HepG2 (cell line): ENCODE results near the gene SULT1C4. TPM values are rescaled to one million over a fixed set of nuclear protein-coding genes. Genes with fewer than 3 reads are reported as not detected.

Experiments
- CEBPG ChIP-seq: IDR thresholded peaks from 2 replicates; pipeline ENCODE4 v1.6.1; 2016
- EEA1 ChIP-seq: sonication (generic); formaldehyde crosslinking; IDR thresholded peaks from 2 replicates; pipeline ENCODE4 v1.5.1; 2020; ENCODE audit warnings: mild to moderate bottlenecking, missing genetic modification reagents, borderline replicate concordance
- ELF3 ChIP-seq: IDR thresholded peaks from 2 replicates; pipeline ENCODE4 v1.6.1; 2016; ENCODE audit warnings: missing genetic modification reagents, missing compliant biosample characterization
- MAF1 ChIP-seq: sonication (generic); formaldehyde crosslinking; IDR thresholded peaks from 2 replicates; pipeline ENCODE4 v1.5.0; 2020; ENCODE audit warnings: missing genetic modification reagents, borderline replicate concordance
- PREB ChIP-seq: sonication (generic); formaldehyde crosslinking; IDR thresholded peaks from 2 replicates; pipeline ENCODE4 v1.4.0; 2020; ENCODE audit warnings: missing genetic modification reagents
- RXRB ChIP-seq: IDR thresholded peaks from 2 replicates; pipeline ENCODE4 v1.6.1; 2016; ENCODE audit warnings: borderline replicate concordance, missing genetic modification reagents, missing compliant biosample characterization
- ZBTB3 ChIP-seq: sonication (generic); formaldehyde crosslinking; IDR thresholded peaks from 2 replicates; pipeline ENCODE4 v1.4.0; 2020; ENCODE audit warnings: low read depth, mild to moderate bottlenecking, moderate library complexity, missing genetic modification reagents, borderline replicate concordance
- ZC3H13 ChIP-seq: sonication (generic); formaldehyde crosslinking; IDR thresholded peaks from 2 replicates; pipeline ENCODE4 v1.8.1; 2023; ENCODE audit warnings: mild to moderate bottlenecking, missing genetic modification reagents, moderate library complexity
- ZNF331 ChIP-seq: sonication (generic); formaldehyde crosslinking; IDR thresholded peaks from 2 replicates; pipeline ENCODE4 v1.4.0; 2020; ENCODE audit warnings: missing genetic modification reagents
- ZNF484 ChIP-seq: sonication (generic); formaldehyde crosslinking; IDR thresholded peaks from 2 replicates; pipeline ENCODE4 v1.5.1; 2020; ENCODE audit warnings: mild to moderate bottlenecking, low read depth, missing genetic modification reagents, borderline replicate concordance
- ZNF496 ChIP-seq: sonication (generic); formaldehyde crosslinking; IDR thresholded peaks from 2 replicates; pipeline ENCODE4 v1.8.1; 2023; ENCODE audit warnings: mild to moderate bottlenecking, moderate library complexity, missing genetic modification reagents; ENCODE audit not compliant: insufficient replicate concordance
- ZNF619 ChIP-seq: sonication (generic); formaldehyde crosslinking; IDR thresholded peaks from 2 replicates; pipeline ENCODE4 v1.4.0; 2020; ENCODE audit warnings: mild to moderate bottlenecking, missing genetic modification reagents
- ZNF737 ChIP-seq: sonication (generic); formaldehyde crosslinking; IDR thresholded peaks from 2 replicates; pipeline ENCODE4 v1.5.0; 2020; ENCODE audit warnings: missing genetic modification reagents, mild to moderate bottlenecking, borderline replicate concordance
- ZNF782 ChIP-seq: sonication (generic); formaldehyde crosslinking; IDR thresholded peaks from 2 replicates; pipeline ENCODE4 v1.4.0; 2020; ENCODE audit warnings: missing genetic modification reagents, mild to moderate bottlenecking, borderline replicate concordance
- polyA plus RNA-seq, 8 experiments: library from polyadenylated mRNA; depleted of rRNA in 3 of 8; stranded (reverse) in 7 of 8; unstranded in 1 of 8; fragments of >200 nt; fragmentation: Illumina TruSeq in 4 of 8; extraction: Trizol in 4 of 8; gene quantifications; 2 replicates each; pipeline versions ENCODE4 v1.2.1 to v1.2.3, GENCODE V29; 2011 to 2016; ENCODE audit warnings: low read depth in 4 of 8, missing spikeins in 1 of 8, mixed read lengths in 1 of 8; ENCODE audit not compliant: insufficient read depth in 1 of 8
- total RNA-seq, 5 experiments: library from RNA; depleted of rRNA; stranded (reverse); fragments of >200 nt; fragmentation: Illumina TruSeq; extraction: Trizol; gene quantifications; 2 replicates each; pipeline ENCODE4 v1.2.3, GENCODE V29; 2016; ENCODE audit warnings: low read depth in 1 of 5
- TF ChIP-seq, protein P1 (sequence below): sonication (generic); formaldehyde crosslinking; IDR thresholded peaks from 2 replicates; pipeline ENCODE4 v1.8.0; 2022; ENCODE audit warnings: mild to moderate bottlenecking, missing genetic modification reagents
- TF ChIP-seq, protein P2 (sequence below): sonication (generic); formaldehyde crosslinking; IDR thresholded peaks from 2 replicates; pipeline ENCODE4 v1.4.0; 2020; ENCODE audit warnings: mild to moderate bottlenecking, missing genetic modification reagents, borderline replicate concordance

SULT1C4 gene
- total and polyA plus RNA-seq, 2 of the 13 experiments (the other 11 are each of a cell fraction or from before 2014, with no cell fraction given), result 1.3 to 8.6 TPM

GRCh38 chr2:108385411-108386071, 7.8 kb downstream of the SULT1C4 start (continued):
- TF ChIP-seq, protein P1, sequence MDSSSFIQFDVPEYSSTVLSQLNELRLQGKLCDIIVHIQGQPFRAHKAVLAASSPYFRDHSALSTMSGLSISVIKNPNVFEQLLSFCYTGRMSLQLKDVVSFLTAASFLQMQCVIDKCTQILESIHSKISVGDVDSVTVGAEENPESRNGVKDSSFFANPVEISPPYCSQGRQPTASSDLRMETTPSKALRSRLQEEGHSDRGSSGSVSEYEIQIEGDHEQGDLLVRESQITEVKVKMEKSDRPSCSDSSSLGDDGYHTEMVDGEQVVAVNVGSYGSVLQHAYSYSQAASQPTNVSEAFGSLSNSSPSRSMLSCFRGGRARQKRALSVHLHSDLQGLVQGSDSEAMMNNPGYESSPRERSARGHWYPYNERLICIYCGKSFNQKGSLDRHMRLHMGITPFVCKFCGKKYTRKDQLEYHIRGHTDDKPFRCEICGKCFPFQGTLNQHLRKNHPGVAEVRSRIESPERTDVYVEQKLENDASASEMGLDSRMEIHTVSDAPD, result no peak
- TF ChIP-seq ZNF331 (CRISPR knock-in tag) (peak; percentile 55; the same call in 1 of the 2 replicates), ZC3H13 (CRISPR knock-in tag) (no peak), ZNF619 (no peak), CEBPG (CRISPR knock-in tag) (peak; percentile 29), ELF3 (peak; percentile 80; the same call in 1 of the 2 replicates), ZNF737 (CRISPR knock-in tag) (no peak), EEA1 (CRISPR knock-in tag) (no peak), ZNF496 (CRISPR knock-in tag) (no peak), RXRB (CRISPR knock-in tag) (peak; percentile 81), ZNF782 (no peak), ZBTB3 (CRISPR knock-in tag) (no peak), PREB (no peak), MAF1 (no peak), ZNF484 (CRISPR knock-in tag) (no peak)
- TF ChIP-seq, protein P2, sequence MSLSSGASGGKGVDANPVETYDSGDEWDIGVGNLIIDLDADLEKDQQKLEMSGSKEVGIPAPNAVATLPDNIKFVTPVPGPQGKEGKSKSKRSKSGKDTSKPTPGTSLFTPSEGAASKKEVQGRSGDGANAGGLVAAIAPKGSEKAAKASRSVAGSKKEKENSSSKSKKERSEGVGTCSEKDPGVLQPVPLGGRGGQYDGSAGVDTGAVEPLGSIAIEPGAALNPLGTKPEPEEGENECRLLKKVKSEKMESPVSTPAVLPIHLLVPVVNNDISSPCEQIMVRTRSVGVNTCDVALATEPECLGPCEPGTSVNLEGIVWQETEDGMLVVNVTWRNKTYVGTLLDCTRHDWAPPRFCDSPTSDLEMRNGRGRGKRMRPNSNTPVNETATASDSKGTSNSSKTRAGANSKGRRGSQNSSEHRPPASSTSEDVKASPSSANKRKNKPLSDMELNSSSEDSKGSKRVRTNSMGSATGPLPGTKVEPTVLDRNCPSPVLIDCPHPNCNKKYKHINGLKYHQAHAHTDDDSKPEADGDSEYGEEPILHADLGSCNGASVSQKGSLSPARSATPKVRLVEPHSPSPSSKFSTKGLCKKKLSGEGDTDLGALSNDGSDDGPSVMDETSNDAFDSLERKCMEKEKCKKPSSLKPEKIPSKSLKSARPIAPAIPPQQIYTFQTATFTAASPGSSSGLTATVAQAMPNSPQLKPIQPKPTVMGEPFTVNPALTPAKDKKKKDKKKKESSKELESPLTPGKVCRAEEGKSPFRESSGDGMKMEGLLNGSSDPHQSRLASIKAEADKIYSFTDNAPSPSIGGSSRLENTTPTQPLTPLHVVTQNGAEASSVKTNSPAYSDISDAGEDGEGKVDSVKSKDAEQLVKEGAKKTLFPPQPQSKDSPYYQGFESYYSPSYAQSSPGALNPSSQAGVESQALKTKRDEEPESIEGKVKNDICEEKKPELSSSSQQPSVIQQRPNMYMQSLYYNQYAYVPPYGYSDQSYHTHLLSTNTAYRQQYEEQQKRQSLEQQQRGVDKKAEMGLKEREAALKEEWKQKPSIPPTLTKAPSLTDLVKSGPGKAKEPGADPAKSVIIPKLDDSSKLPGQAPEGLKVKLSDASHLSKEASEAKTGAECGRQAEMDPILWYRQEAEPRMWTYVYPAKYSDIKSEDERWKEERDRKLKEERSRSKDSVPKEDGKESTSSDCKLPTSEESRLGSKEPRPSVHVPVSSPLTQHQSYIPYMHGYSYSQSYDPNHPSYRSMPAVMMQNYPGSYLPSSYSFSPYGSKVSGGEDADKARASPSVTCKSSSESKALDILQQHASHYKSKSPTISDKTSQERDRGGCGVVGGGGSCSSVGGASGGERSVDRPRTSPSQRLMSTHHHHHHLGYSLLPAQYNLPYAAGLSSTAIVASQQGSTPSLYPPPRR, result no peak
